Fibroblast of lung (primary cell): Measurements from ENCODE around the gene SMYD5.

Source experiments
- CTCF ChIP-seq, 2 donors: IDR thresholded peaks in 1 of 2; conservative IDR thresholded peaks in 1 of 2; 1 replicate in 1 of 2; 2 replicates in 1 of 2; pipeline ENCODE4 v1.5.1; 2011 to 2012; ENCODE audit warnings: low read length in 2 of 2, control low read depth in 1 of 2, inconsistent platforms in 1 of 2, low read depth in 1 of 2, mild to moderate bottlenecking in 1 of 2
- EZH2 ChIP-seq: IDR thresholded peaks from 2 replicates; pipeline ENCODE4 v1.5.1; 2012; ENCODE audit warnings: low read length, control low read depth, mild to moderate bottlenecking; ENCODE audit errors: missing control alignments

GRCh38 chr2:73177645-73178255 is 36.3 kb upstream of the SMYD5 start:
- TF ChIP-seq CTCF (conservative IDR thresholded peaks at IDR 0.05 in 1 of 2, IDR thresholded peaks at IDR 0.05 in 1 of 2; ENCODE audit: low read depth in 1 of 2, low read length in 2 of 2) (no peak), EZH2 (no peak)
